NCI-H1436 (cell line): ENCODE results near the gene CD58.

ENCODE experiments used
- DNase-seq: peaks from one replicate; lab custom pipeline; 2025; lab: John Stamatoyannopoulos, UW

Gene CD58

GRCh38 chr1:116540088-116540487, 30.7 kb downstream of the CD58 start:
- no peak for DNase-seq

DNA sequence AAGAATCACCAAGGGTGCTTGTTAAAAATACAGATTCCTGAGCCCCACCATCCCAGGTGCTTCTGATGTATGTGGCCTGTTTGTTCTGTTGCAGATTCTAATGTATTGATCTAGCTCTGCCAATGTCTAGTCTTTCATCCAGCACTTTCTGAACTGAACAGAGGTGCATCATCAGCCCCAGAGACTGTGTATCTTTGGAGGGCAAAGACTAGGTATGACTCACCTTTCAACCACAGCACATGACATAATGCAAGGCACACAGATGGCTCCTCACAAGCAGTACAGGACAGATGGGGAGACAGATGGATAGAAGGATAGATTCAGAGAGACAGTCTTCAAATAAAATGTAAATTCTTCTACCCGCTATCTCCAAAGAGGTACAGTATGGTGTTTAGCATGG, 32.3 kb downstream of the CD58 start:
- no peak for DNase-seq

GRCh38 chr1:116537898-116538297, 32.9 kb downstream of the CD58 start:
- DNase-seq, result no peak

DNA sequence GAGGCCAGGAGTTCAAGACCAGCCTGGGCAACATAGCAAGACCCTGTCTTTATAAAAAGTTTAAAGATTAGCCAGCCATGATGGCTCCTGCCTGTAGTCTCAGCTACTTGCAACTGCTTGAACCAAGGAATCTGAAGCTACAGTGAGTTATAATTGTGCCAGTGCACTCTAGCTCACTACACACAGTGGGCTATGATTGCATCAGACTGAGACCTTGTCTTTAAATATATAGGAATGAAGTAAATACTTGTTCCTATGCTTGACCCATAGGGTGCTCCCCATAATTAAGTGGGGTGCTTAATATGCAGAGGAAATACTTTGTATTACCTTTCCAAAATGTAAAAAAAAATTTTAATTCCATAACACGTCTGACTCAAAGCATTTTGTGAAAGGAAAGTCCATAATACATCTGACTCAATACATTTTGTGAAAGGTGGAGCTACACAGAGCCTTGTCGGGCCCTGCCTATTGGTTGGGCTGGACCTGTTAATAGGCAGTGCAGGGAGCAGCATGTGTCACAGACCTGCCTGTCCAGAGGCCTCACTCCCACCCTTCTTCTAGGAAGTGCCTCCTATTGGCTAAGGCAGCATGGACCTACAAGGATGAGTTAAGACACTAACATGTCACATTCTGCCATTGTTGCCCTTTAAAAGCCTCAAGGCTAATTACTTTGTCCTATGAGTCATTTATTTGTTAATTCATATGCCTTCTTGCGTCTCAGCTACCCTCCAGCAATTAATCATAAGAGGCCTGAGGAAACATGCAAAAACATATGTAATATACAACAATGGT, 33.6 kb downstream of the CD58 start:
- DNase-seq, result no peak

DNA sequence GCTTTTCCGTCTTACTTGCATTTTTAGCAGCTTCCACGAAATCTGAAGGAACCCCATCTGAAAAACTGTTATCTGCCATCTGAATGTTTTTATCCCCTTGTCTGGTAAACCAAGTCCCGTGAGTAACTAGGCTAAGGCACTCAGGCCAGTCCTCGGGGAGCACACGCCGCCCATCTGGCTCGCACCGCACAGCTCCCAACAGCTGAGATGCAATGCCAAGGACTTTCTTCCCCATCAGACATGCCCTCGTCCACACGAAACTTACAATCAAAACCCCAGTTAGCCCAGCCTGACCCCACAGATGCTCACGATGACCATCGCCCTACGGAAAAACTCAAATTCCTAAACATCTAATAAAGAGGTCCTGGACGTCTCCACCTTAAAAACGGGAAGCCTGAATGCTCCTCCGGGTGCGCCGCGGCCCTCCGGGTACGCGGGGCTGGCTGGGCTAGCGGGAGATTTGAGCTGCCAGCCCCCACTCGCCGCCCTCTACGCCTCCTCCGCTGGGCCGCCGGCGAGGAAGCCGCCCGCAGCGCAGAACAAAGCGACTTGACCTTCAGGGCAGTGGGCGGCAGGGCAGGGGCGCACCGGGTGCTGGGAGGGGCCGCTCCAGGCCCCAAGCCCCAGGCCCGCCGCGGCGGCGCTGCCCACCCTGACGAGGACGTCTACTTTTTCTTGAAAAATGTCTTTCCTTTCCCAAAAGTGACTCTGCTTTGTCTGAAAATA, 36.6 kb downstream of the CD58 start:
- no peak for DNase-seq

GRCh38 chr1:116533429-116533820, 37.4 kb downstream of the CD58 start:
- no peak for DNase-seq

- DNase-seq, result no peak
Observed at GRCh38 chr1:116532671-116533428, 38.0 kb downstream of the CD58 start.

DNA sequence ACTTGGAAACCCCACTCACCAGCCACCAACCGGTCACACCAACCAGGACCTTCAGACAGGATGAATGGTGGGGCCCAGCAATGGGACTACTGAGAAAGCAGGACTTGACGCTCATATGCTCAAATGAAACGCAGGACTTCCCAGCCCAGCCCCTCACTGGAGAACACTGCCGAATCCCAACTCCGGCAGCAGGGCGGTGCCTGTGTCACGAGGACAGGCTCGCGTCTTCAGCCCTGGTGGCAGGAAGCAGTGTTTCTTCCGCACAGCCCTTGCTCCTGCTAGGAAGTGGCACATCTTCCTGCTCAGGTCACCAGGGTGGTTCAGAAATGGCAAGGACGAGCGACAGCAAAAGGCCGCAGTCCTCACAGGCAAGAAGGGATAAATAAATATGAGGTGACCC, 38.9 kb downstream of the CD58 start:
- no peak for DNase-seq

DNA sequence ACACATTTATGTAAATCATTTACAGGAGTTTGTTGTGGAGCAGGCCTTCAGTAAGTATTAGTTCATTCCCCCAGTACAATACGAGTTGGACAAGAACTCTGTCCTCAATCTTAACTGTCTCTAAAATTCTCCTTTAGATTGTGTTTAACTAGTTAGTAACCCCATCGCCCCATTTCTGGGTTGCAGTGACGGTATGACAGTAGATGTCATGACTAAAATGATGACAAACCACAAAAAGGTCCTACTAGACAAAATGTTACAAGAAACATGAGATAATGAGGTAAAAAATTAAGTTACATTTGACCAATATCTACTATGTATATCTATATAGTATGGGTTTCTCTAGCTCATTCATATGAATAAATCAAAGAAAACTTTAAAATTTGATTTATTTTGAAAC, 41.1 kb downstream of the CD58 start:
- DNase-seq, result no peak

- DNase-seq, result no peak
Observed at GRCh38 chr1:116529199-116529631, 41.6 kb downstream of the CD58 start.

DNA sequence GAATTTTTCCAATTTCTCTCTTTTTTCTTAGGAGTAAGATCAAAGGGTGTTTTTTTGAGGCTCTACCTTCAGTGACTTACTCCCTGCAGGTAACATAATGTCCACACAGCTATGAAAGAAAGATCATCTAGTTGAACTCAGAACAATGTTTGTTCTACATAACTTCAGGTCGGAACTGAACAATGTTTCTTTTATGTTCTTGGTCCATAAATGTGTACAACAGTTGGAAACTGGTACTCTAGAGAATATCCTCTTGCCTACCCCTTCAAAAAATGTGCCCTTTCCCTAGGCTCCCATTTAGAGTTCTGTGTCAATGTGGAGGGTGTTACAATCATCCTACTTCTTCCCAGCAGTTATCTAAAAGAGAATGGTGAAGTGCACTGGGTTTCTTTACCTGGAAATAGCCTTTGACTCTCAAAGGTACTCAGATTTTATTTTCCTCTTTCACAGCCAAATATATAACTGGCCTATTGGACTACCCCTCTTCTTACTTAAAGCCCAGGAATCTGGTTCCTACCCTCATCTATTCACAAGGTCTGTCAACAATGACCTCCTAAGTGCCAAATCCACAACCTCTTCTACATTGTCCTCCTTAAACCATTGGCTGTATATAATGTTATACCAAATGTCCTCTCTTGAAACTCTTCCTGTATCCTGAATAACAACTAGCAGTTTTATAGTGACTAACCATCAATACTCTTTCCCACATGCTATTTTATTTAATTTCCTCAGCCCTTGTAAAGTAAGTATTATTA, 42.3 kb downstream of the CD58 start:
- no peak for DNase-seq

DNA sequence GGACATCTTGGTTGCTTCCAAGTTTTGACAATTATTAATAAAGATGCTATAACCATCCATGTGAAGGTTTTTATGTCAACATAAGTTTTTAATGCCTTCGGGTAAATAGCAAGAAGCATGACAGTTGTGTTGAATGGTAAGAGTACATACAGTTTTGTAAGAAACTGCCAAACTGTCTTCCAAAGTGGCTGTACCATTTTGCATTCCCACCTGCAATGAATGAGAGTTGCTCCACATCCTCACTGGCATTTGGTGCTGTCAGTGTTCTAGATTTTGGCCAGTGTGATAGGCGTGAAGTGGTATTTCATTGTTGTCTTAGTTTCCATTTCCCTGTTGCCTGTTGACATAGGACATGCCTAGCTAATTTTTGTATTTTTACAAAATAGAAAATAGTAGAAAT, 45.4 kb downstream of the CD58 start:
- no peak for DNase-seq

DNA sequence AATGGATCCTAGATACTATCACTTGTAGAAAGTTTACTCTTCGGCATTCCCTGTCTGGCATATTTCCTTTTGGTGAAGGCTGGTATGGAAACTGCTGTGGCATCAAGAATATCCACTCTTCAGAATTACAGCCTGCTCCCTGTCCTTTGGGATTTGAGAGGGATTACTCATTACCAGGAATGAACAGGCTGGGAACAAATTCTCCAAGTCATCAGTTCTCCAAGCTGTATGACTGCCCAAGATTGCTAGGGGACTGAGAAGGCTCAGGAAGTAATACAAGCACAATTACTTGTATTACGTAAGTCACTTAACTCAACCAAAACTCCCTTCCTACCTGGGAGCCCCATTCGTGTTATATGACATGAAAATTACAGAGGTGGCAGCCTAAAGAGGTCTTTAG, 49.6 kb downstream of the CD58 start:
- DNase-seq, result no peak

GRCh38 chr1:116518400-116518799, 52.4 kb downstream of the CD58 start:
- no peak for DNase-seq

- no peak for DNase-seq
Observed at GRCh38 chr1:116516631-116517030, 54.2 kb downstream of the CD58 start.

GRCh38 chr1:116515702-116516101, 55.1 kb downstream of the CD58 start:
- no peak for DNase-seq

GRCh38 chr1:116514708-116515525, 55.9 kb downstream of the CD58 start:
- no peak for DNase-seq

DNA sequence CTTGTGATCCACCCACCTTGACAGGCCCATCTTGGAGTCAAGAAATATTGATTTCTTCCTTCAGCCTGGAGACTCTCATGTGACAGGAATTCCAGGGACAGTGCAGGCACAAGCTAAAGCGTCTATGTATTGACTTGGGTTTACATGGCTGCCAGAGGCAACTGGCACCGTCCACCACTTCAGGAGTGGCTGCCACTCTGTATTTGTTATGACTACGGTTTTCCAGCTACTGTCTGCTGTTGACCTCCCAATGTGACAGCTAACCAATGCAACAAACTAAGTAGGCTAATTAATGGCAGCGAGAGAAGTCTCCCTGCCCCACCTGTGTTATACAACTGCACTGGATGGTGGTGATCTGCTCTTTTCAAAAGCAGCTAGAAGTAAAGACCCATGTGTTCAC, 56.9 kb downstream of the CD58 start:
- DNase-seq, result no peak

GRCh38 chr1:116511459-116512019, 59.3 kb downstream of the CD58 start:
- DNase-seq, result no peak

DNA sequence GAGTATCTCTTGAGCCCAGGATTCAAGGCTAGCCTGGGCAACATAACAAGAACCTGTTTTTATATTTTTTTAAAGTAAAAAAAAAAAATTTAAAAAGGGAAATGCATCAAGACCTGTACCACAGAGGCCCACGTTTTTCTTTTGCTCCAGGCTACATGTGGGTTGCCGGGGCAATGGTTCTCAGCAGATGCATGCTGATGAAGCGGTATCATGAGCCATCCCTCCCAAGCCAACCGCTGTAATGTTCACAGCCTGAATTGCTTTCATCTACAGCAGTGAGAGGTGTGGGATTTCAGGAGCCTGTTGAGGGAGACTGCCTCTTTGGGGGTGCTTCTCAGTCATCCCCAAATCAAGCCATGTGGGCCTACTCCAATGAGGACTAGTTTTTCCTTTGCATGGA, 60.5 kb downstream of the CD58 start:
- no peak for DNase-seq
